A673 (cell line): ENCODE measurements around the gene CDK13.

Experiments used
- EZH2 ChIP-seq: fragments of 200-600 bp; sonication (generic); IDR thresholded peaks from 2 replicates; pipeline ENCODE4 v1.6.1; 2017; ENCODE audit warnings: borderline replicate concordance, low read depth, mild to moderate bottlenecking, mixed read lengths, antibody characterized with exemption, low read length; ENCODE audit not compliant: poor library complexity, severe bottlenecking
- TF ChIP-seq, protein P1 (sequence below): fragments of 300-800, 200-600 bp; sonication (generic); conservative IDR thresholded peaks from 2 replicates; pipeline ENCODE4 v1.5.1; 2017; ENCODE audit warnings: low read depth, mild to moderate bottlenecking, antibody characterized with exemption, low read length, moderate library complexity, mixed read lengths

DNA sequence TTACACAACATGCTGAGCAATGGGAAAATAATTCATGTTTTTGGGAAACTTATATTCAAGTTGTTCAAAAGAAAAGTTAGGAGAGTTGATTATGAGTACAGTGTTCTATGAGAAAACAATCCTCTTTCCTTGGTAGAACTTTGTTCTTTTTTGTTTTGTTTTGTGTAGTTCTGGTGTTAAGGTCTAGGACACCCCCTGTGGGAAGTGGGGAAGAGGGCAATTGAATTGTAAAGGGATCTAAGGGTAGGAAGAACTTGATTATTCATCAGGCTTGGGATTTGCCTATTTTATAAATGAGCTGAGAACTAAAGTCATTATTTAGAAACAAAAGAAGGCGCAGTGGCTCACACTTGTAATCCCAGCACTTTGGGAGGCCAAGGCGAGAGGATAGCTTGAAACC lies 25.9 kb upstream of the CDK13 start:
- TF ChIP-seq, protein P1, sequence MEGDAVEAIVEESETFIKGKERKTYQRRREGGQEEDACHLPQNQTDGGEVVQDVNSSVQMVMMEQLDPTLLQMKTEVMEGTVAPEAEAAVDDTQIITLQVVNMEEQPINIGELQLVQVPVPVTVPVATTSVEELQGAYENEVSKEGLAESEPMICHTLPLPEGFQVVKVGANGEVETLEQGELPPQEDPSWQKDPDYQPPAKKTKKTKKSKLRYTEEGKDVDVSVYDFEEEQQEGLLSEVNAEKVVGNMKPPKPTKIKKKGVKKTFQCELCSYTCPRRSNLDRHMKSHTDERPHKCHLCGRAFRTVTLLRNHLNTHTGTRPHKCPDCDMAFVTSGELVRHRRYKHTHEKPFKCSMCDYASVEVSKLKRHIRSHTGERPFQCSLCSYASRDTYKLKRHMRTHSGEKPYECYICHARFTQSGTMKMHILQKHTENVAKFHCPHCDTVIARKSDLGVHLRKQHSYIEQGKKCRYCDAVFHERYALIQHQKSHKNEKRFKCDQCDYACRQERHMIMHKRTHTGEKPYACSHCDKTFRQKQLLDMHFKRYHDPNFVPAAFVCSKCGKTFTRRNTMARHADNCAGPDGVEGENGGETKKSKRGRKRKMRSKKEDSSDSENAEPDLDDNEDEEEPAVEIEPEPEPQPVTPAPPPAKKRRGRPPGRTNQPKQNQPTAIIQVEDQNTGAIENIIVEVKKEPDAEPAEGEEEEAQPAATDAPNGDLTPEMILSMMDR, result no peak
- no peak for TF ChIP-seq EZH2
